Left cardiac atrium (tissue), 4 donors: Measurements from ENCODE around the gene FBXL15. TPM values are rescaled to one million over a fixed set of nuclear protein-coding genes. Genes with fewer than 3 reads are reported as not detected.

Experiments used
- ATAC-seq, 2 donors: fragments of 200-7000 bp; cut with Tn5 transposase; one replicate each; pipeline ENCODE4 v1.9.1; 2020; ENCODE audit warnings: mild to moderate bottlenecking in 2 of 2, moderate library complexity in 2 of 2
- DNase-seq: peaks from one replicate; pipeline ENCODE4 v3.0.0-alpha.2; 2020
- intact Hi-C, 2 donors: fragments of 100-400 bp; cut with DNase I; formaldehyde crosslinking; loops; one replicate each; pipeline versions ENCODE4 v1.14.1 to v1.15.1; 2022 to 2023
- long read RNA-seq: library from polyadenylated mRNA; unstranded; transcript quantifications from one replicate; pipeline ENCODE4 v2.0.0, GENCODE V29; 2021
- total RNA-seq, 2 donors: library from RNA; stranded (reverse); fragmentation: NEBNext Ultra II Directional; extraction: Animal tissue kit (Norgen Biotek cat#: 25700); gene quantifications; one replicate each; pipeline ENCODE4 v1.2.1, GENCODE V29; 2021
- donor health status: DM: no; HTN: yes; CAD: no.
- donor health status: DM: no; HTN: yes; CAD: no; lungs with severe emphysema.
- donor health status: DM: yes; HTN: yes; CAD: no.
- donor health status: Dilated cardiomyopathy.

Gene FBXL15
- total RNA-seq, result 10 to 100 TPM; 13.1 to 14.0 TPM
- long read RNA-seq, partial matches to known transcripts, result 21 of 38 reads
- long read RNA-seq, other reads (novel, unspliced or antisense), result 13 of 38 reads

DNA sequence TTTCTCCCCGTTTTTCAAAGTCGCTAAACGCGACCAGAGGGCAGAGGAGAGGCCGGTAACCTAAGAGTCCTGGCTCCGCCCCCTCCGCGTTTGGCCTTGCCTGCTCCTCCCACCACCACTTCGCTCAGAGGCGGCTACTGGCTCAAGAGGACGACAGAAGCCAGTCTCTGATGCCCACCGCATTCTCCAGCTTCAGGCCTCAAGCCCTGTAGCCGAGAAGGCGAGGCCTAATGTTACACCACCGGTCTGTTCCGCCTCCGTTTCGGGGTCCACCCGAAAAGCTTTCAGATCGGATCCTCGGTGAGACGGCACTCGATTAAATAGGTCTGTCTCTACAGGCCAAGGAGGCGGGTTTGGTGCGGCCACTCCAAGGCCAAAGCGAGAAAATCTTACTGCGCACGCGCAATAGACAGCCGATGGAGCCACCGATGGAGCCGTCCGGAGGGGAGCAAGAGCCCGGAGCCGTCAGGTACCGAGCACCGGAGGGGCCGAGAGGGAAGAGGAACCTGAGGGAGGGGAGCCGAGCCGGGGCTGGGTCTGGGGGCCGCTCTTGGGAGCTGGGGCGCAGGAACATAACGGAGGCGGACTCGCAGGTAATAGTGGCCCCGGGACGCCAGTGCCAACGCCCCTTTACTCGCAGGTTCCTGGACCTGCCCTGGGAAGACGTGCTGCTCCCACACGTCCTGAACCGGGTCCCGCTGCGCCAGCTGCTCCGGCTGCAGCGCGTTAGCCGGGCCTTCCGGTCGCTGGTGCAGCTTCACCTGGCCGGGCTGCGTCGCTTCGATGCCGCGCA, at the start of gene FBXL15:
FBXL15 (plus strand) TSS at position 123 of the 793 bp plus-strand sequence; CDS start at position 417, 294 bp downstream.
- intact Hi-C loops, result no loop called here
- peak; percentile 88 for ATAC-seq

GRCh38 chr10:102371295-102371694, 49.3 kb upstream of the FBXL15 start:
- intact Hi-C loops, result no loop called here
- DNase-seq, result no peak
- no peak for ATAC-seq

More for the DNA sequence above, at the start of gene FBXL15:
- peak; percentile 98 for DNase-seq

- ATAC-seq (peak in 1 of 2 donors; percentile 19), DNase-seq (no peak)
- intact Hi-C loops, result no loop called here
Measured at GRCh38 chr10:102375250-102375649, 45.4 kb upstream of the FBXL15 start.

DNA sequence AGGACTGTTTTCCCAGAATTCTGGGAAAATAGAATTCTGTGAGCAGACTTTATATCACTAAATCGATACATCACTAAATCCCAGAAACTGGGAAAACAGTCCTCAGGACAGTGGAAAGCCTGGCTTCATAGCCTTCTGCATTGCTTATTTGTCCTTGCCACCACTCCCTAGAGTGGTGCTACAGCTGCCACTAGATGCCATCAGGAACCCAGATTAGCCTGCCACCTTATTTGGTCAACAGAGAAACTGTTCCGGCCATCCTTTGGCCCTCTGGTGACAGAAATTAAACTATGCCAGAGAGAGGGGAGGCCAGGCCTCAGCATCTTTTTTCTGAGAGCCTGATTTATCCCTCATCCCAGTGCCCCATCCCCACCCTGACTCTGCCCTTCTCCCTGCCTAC, 44.8 kb upstream of the FBXL15 start:
- no peak for DNase-seq
- intact Hi-C loops, result no loop called here
- ATAC-seq, result peak in 1 of 2 donors; percentile 57

- ATAC-seq (no peak), DNase-seq (no peak)
- intact Hi-C loops, result no loop called here
Measured at GRCh38 chr10:102376901-102377300, 43.7 kb upstream of the FBXL15 start.

DNA sequence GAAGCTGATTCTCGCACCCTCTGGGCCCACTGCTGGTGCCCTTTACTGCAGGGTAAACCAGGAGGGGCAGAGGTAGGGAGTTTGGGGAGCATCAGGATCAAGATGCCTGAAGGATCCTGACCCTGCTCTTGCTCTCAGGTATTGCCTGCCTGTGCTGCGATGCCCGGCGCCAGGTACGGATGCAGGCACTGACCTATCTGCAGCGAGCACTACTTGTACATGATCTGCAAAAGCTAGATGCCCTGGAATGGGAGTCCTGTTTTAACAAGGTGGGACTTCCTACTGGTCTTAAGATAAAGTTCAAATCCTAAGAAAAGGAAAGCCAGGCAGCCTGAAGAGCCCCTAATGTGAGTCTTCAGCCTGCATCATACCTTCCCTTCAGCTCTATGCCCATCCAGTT, 41.3 kb upstream of the FBXL15 start:
- intact Hi-C loops, result no loop called here
- no peak for ATAC-seq
- DNase-seq, result no peak

- intact Hi-C loops, result loop anchor here in 1 of 2 donors (10.0 kb wide), 1 partner anchor 93 kb away; no protein-coding TSS in a partner anchor
- ATAC-seq, result no peak
- no peak for DNase-seq
Measured at GRCh38 chr10:102381983-102382382, 38.7 kb upstream of the FBXL15 start.

- intact Hi-C loops, result loop anchor here in 1 of 2 donors (10.0 kb wide), 1 partner anchor 92 kb away; no protein-coding TSS in a partner anchor
- ATAC-seq, result no peak
- no peak for DNase-seq
Measured at GRCh38 chr10:102382871-102383270, 37.8 kb upstream of the FBXL15 start.

GRCh38 chr10:102384053-102384452, 36.6 kb upstream of the FBXL15 start:
- no peak for DNase-seq
- no peak for ATAC-seq
- intact Hi-C loops, result loop anchor here in 1 of 2 donors (10.0 kb wide), 1 partner anchor 91 kb away; no protein-coding TSS in a partner anchor

DNA sequence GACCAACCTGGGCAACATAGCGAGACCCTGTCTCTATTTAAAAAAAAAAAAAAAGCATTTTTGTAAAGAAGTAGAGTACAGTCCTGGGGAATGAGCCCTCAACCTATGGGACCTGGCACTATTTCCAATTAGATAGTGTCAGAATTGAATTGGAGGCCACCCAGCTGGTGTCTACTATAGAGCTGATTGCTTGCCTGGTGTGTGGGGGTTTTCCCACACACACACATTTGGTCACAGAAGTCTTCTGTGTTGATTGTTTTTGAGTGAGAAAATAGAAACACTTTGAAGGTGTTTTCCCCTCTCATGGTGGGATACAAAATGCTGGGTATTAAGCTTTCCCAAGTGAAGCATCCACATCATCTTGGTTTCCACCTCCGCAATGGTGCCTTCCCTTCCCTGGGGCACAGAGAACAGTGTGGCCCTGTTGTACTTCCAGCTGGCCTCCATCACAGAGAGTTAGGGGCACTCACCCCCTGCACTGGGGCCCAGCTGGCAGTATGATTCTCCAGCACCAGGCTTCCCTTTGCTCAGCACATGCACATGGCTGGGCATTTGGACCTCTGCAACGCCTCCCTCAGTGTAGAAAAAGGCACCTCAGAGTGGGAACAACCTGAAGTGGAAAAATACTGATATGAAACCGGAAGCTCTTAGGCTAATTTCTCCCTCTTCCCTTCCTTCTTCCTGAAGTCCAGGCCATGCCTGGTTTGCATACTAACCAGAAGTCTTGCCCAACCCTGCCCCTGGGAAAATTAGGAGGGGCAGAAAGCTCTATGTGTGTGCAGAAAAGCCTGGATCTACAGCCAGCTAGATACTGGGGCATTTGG, 35.8 kb upstream of the FBXL15 start:
- ATAC-seq (peak; percentile 56 to 83), DNase-seq (no peak)
- intact Hi-C loops, result loop anchor here in 1 of 2 donors (10.0 kb wide), 1 partner anchor 90 kb away; no protein-coding TSS in a partner anchor

DNA sequence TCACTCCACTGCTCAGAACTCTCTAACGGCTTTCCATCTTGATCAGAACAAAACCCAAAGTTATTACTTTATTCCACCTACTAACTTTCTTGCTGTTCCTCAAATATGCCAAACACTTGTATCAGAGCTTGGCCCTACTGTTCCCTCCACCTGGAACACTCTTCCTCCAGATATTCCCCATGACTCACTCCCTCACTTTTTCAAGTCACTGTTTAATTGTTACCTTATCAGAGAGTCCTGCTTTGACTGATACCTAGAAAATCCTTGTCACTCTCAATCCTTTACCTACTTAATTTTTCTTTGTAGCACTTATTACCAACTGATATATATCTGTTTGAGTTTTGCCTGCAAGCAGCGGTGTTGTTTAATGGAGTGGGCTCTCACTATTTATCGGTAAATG, 30.7 kb upstream of the FBXL15 start:
- no peak for ATAC-seq
- intact Hi-C loops, result loop anchor here (5.0 to 10.0 kb wide), 3 partner anchors 85 to 192 kb away; no protein-coding TSS in a partner anchor
- no peak for DNase-seq

DNA sequence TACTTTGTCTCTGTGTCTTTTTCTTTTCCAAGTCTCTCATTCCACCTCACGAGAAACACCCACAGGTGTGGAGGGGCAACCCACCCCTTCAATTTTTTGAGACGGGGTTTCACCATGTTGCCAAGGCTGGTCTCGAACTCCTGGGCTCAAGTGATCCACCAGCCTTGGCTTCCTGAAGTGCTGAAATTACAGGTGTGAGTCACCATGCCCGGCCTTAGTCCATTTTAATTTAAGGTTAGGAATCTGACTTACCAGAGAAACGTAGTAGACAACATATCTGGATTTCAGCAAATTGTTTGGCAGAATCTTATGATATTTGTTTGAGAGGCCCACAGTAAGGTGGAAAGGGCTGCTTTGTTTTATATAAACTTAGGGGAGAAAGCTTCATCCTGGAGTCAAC, 28.3 kb upstream of the FBXL15 start:
- DNase-seq, result no peak
- no peak for ATAC-seq
- intact Hi-C loops, result loop anchor here in 1 of 2 donors (5.0 kb wide), 2 partner anchors 85 to 190 kb away; no protein-coding TSS in a partner anchor

GRCh38 chr10:102393411-102394078, 27.1 kb upstream of the FBXL15 start:
- intact Hi-C loops, result loop anchor here in 1 of 2 donors (5.0 kb wide), 2 partner anchors 84 to 189 kb away; no protein-coding TSS in a partner anchor
- ATAC-seq (no peak), DNase-seq (no peak)

GRCh38 chr10:102394079-102394800, 26.4 kb upstream of the FBXL15 start:
- DNase-seq, result peak; percentile 97
- intact Hi-C loops, result loop anchor here in 1 of 2 donors (5.0 kb wide), 2 partner anchors 83 to 188 kb away; no protein-coding TSS in a partner anchor
- peak; percentile 91 for ATAC-seq

DNA sequence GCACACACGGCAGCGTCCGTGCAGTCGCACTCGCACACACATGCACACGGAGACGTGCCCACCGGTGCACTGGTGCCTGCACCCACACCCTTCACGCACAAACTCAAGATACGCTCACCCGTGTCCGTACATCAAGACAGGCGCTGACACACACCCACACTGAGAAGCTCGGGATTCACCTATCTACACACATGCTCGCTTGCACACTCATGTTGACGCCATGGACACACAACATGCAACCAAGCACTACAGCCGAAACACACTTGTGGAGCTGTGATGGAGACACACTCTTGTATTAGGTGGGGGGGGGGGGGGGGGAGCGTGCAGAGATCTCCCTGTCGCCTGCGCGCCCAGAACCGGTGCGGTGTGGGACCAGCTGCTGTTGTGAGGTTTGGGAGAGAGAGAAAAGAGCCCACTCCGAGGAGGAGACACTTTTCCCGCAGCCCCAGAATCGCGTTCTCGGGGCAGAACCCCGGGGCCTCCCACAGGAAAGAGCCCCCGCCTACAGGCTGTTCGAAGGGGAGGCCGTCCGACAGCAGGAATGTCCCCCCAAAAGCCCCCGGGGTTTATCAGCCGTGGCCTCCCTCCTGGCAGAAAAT, 25.7 kb upstream of the FBXL15 start:
- peak in 1 of 2 donors; percentile 11 for ATAC-seq
- no peak for DNase-seq
- intact Hi-C loops, result loop anchor here in 1 of 2 donors (5.0 kb wide), 3 partner anchors 82 to 228 kb away; no protein-coding TSS in a partner anchor

GRCh38 chr10:102395400-102396316, 25.0 kb upstream of the FBXL15 start, which contains the start of gene NFKB2:
Gene NFKB2, plus strand, starts transcription at chr10:102395705. Its CDS starts 255 bp downstream, at chr10:102395960.
- intact Hi-C loops, result loop anchor here in 1 of 2 donors (5.0 kb wide), 1 partner anchor 228 kb away; no protein-coding TSS in a partner anchor
- peak; percentile 65 to 73 for ATAC-seq

More at GRCh38 chr10:102395400-102396316, 25.0 kb upstream of the FBXL15 start, which contains the start of gene NFKB2:
- DNase-seq, result peak; percentile 91
